Measurements from ENCODE around the gene DMAC2L.

DNA sequence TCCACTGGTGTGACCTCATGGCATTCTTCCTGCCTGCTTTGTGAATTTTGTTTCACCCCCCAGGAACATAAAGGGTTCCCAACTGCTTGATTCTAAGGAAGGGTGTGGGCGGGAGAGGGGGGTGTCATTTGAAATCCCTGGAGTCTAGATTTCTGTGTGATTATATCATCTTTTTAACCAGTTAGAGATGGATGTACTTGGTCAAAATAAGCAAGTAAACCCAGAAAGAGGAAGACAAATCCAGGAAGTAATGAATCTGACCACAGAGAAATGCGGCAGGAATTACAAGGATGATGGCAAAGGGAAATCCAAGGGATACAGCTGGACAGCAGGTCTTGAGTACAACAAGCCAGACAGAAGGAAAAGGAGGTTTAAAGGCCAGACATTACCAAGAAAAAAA is 38.9 kb downstream of the DMAC2L start:
- no peak for TF ChIP-seq POLR2A (IDR thresholded peaks at IDR 0.05)
- TF ChIP-seq, protein P1, sequence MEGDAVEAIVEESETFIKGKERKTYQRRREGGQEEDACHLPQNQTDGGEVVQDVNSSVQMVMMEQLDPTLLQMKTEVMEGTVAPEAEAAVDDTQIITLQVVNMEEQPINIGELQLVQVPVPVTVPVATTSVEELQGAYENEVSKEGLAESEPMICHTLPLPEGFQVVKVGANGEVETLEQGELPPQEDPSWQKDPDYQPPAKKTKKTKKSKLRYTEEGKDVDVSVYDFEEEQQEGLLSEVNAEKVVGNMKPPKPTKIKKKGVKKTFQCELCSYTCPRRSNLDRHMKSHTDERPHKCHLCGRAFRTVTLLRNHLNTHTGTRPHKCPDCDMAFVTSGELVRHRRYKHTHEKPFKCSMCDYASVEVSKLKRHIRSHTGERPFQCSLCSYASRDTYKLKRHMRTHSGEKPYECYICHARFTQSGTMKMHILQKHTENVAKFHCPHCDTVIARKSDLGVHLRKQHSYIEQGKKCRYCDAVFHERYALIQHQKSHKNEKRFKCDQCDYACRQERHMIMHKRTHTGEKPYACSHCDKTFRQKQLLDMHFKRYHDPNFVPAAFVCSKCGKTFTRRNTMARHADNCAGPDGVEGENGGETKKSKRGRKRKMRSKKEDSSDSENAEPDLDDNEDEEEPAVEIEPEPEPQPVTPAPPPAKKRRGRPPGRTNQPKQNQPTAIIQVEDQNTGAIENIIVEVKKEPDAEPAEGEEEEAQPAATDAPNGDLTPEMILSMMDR (IDR thresholded peaks at IDR 0.05): no peak
- no peak for TF ChIP-seq EP300 (IDR thresholded peaks at IDR 0.05)
- TF ChIP-seq POLR2AphosphoS5 (IDR thresholded peaks at IDR 0.05): no peak

Data from gastroesophageal sphincter (tissue), 3 donors.